Type B pancreatic cell (in vitro differentiated cells): ENCODE data around the gene BEND4. TPM values are rescaled to one million over a fixed set of nuclear protein-coding genes. Genes with fewer than 3 reads are reported as not detected.
"Not testable (repeated sequence)": the region's sequence is repeated elsewhere in the genome, so short reads cannot be mapped to it uniquely, and the experiment has no call there.

Source experiments
- DNase-seq: peaks from one replicate; pipeline ENCODE4 v3.0.0; 2021; ENCODE audit warnings: mixed read lengths; ENCODE audit not compliant: unreplicated experiment; ENCODE audit errors: extremely low spot score
- H3K27ac Mint-ChIP-seq: 2 replicates; pipeline ENCODE4 v1.8.0; 2021; ENCODE audit warnings: mild to moderate bottlenecking, mixed read lengths
- H3K27me3 Mint-ChIP-seq: 2 replicates; pipeline ENCODE4 v1.8.0; 2021; ENCODE audit warnings: mixed read lengths
- H3K36me3 Mint-ChIP-seq: 2 replicates; pipeline ENCODE4 v1.8.0; 2021; ENCODE audit warnings: mixed read lengths
- H3K4me1 Mint-ChIP-seq: one replicate; pipeline ENCODE4 v1.8.0; 2021; ENCODE audit warnings: mixed read lengths; ENCODE audit not compliant: unreplicated experiment
- H3K4me3 Mint-ChIP-seq: 2 replicates; pipeline ENCODE4 v1.8.0; 2021; ENCODE audit warnings: mild to moderate bottlenecking, mixed read lengths
- H3K9me3 Mint-ChIP-seq: 2 replicates; pipeline ENCODE4 v1.8.0; 2021; ENCODE audit warnings: mixed read lengths
- long read RNA-seq: library from polyadenylated mRNA; unstranded; transcript quantifications from one replicate; pipeline ENCODE4 v2.0.0, GENCODE V29; 2020
- total RNA-seq: library from RNA; stranded (reverse); gene quantifications from 2 replicates; pipeline ENCODE4 v1.2.1, GENCODE V29; 2021; ENCODE audit warnings: low replicate concordance
- TF ChIP-seq, protein P1 (sequence below): fragments of 200-600 bp; sonication (generic); conservative IDR thresholded peaks from 2 replicates; pipeline ENCODE4 v1.5.0; 2021; ENCODE audit warnings: antibody characterized with exemption, mild to moderate bottlenecking

The BEND4 gene
- total RNA-seq = 0.14 and 0.31 TPM in 2 replicates
- long read RNA-seq = 0 reads

DNA sequence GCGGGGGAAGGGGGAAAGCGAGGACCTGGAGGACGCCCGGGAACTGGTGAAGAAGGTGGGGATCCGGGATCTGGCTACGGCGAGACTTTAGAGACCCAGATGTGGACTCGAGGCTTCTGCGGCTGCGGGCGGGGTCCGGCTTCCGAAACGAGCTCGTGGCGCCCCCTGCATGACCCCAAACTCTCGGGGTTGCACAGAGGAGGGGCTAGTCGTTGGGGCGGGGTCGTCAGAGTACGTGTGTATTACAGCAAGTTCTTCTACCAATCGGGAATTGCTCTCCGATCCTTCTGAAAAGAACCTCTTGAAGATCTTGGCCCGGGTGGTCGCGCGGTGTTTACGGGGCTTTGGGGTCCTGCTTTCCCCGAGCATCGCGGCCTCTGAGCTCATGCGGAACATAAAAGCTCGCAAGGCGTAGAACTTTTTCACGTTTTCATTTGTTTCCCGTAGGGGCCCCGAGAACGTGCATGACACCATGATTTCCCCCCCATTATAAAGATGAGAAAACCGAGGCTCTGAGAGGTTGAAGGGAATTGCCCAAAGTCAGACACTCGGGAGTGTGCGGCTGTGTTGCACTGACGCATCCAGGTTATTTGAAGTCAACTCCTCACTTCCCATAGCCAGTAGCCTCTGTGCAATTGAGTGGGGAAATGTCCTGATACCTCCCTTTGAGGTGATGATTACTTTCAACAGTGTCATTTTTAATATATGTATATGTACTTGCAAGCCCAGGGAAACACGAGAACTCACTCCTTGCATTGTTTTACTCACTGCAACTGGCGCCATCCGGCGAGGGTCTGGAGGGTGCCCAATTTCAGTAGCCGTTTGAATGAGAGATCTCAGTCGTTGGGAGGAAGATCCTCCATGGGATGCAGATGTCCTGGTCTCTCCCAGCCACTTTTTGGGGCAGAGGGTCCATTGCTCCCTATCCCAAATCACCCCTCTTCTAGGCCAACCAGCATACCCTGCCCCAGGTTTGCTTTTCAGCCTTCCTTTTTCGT lies at the start of gene BEND4:
Gene BEND4 (minus strand): TSS at position 149 of the 998 bp plus-strand sequence. CDS start 512 bp downstream, outside the sequence.
- peaks cover 84% of the 10 kb centered on the region for H3K27me3 Mint-ChIP-seq
- TF ChIP-seq, protein P1, sequence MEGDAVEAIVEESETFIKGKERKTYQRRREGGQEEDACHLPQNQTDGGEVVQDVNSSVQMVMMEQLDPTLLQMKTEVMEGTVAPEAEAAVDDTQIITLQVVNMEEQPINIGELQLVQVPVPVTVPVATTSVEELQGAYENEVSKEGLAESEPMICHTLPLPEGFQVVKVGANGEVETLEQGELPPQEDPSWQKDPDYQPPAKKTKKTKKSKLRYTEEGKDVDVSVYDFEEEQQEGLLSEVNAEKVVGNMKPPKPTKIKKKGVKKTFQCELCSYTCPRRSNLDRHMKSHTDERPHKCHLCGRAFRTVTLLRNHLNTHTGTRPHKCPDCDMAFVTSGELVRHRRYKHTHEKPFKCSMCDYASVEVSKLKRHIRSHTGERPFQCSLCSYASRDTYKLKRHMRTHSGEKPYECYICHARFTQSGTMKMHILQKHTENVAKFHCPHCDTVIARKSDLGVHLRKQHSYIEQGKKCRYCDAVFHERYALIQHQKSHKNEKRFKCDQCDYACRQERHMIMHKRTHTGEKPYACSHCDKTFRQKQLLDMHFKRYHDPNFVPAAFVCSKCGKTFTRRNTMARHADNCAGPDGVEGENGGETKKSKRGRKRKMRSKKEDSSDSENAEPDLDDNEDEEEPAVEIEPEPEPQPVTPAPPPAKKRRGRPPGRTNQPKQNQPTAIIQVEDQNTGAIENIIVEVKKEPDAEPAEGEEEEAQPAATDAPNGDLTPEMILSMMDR = no peak
- H3K27ac Mint-ChIP-seq = no peak within 1 kb of the TSS
- H3K4me1 Mint-ChIP-seq = no peaks in the 10 kb centered on the region
- peak within 1 kb of the TSS; percentile 86 for H3K4me3 Mint-ChIP-seq
- no peaks in the 10 kb centered on the region for H3K9me3 Mint-ChIP-seq
- no peak for DNase-seq
- H3K36me3 Mint-ChIP-seq = no peaks in the 10 kb centered on the region

DNA sequence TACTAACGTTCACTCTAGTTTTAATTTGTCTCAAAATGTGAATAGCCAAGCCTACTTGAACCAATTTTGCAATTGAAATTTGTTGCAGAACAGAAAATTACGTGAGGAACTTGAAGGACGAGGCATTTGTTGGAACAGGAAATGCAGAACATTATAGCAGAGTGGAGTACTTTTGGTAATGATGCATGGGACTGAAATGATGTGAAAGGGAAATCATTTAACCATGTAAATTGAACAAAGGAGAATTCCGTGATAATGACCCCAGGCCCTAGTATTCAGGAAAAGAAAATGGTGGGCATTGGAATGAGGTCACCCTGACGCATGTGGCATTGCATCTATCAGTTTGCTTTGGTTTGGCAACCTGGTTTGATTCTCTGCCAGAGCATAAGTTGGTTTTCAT lies 44.9 kb upstream of the BEND4 start:
- Mint-ChIP-seq H3K27ac (no peak overlapping the region), H3K27me3 (no peaks in the 10 kb centered on the region), H3K4me3 (no peak overlapping the region), H3K4me1 (no peaks in the 10 kb centered on the region), H3K9me3 (no peaks in the 10 kb centered on the region), H3K36me3 (no peaks in the 10 kb centered on the region)
- TF ChIP-seq, protein P1 = no peak
- no peak for DNase-seq

DNA sequence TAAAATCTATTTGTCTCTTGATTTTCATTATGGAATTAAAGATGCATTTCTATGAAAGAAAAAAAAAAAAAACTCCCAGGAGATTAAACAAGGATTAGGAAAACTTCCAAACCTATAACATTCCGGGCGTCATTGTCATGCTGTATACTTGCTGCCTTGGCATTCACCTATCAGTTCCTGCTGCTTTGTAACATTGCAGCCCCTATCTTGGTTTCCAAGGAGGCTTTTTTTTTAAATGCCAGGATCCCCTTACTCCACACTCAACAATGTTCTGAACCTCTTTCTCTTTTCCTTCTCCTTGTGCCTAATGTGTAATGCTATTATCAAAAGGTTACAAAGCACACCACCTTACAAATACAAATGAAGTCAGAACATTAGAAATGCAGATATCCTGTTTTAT lies 20.5 kb upstream of the BEND4 start:
- H3K4me1 Mint-ChIP-seq = no peaks in the 10 kb centered on the region
- H3K36me3 Mint-ChIP-seq = no peaks in the 10 kb centered on the region
- peaks cover 4% of the 10 kb centered on the region for H3K9me3 Mint-ChIP-seq
- H3K27me3 Mint-ChIP-seq = peaks cover 6% of the 10 kb centered on the region
- DNase-seq = no peak
- no peak overlapping the region for H3K27ac Mint-ChIP-seq
- H3K4me3 Mint-ChIP-seq = no peak overlapping the region
- TF ChIP-seq, protein P1 = no peak

DNA sequence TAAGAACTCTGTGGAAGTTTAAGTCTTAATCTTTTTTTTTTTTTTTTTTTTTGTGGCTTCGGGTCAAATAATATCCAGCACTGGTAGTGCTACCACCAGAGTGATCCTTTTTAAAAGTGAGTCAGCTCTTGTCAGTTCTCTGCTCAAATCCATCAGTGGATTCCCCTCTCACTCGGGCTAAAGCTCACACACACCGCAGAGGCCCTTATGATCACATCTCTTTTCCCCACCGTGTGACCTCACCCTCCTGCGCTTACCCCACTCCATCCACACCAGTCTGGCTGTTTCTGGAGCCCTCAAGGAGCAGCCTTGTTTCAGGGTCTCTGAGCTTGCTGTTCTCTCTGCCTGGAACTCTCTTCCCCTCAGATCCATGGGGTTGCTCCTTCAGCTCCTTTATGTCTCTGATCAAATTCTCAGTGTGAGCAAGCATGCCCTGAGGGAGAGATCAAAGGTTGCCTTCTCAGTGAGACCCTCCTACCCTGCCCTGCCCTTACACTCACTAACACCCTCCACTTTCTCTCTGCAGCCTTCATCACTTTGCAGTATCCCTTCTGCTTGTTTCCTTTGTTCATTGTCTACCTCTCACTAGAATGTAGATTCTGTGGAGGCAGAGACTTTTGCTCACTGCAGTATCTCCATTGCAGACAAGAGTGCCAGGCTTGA lies 19.8 kb upstream of the BEND4 start:
- H3K27me3 Mint-ChIP-seq = peaks cover 6% of the 10 kb centered on the region
- H3K36me3 Mint-ChIP-seq = no peaks in the 10 kb centered on the region
- no peak for DNase-seq
- H3K27ac Mint-ChIP-seq = no peak overlapping the region
- peaks cover 4% of the 10 kb centered on the region for H3K9me3 Mint-ChIP-seq
- H3K4me3 Mint-ChIP-seq = no peak overlapping the region
- TF ChIP-seq, protein P1 = no peak
- H3K4me1 Mint-ChIP-seq = no peaks in the 10 kb centered on the region

DNA sequence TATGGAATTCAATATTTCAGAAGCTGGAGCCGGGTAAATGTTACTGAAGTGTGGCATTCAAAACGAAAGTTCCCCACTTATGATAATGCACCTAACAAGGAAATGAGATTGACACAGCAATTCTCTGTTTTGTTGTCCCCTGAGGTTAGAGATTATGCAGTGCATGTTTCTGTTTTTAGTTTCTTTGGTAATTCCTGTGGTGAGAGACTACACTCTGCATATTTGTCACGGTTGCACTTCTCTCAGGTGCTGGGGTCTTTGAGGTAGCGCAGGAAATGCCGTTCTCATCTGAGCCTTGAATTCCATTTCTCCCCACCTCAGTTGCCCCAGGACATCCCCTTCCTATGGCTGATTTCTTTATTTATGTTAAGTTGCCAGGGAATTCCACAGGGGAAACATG lies 15.3 kb upstream of the BEND4 start:
- H3K36me3 Mint-ChIP-seq = no peaks in the 10 kb centered on the region

DNA sequence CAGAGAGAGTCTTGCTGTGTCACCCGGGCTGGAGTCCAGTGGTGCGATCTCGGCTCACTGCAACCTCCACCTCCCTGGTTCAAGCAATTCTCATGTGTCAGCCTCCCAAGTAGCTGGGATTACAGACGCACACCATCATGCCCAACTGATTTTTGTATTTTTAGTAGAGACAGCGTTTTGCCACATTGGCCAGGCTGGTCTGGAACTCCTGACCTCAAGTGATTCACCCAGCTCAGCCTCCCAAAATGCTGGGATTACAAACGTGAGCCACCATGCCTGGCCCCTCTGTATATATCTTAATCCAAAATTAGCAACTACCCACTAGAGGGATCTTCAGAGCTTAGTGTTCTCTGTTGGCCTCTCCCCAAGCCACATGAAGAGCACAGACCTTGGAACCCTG lies 13.7 kb upstream of the BEND4 start:
- not testable (repeated sequence) for H3K36me3 Mint-ChIP-seq, H3K4me3 Mint-ChIP-seq, H3K27ac Mint-ChIP-seq, H3K4me1 Mint-ChIP-seq, H3K27me3 Mint-ChIP-seq, H3K9me3 Mint-ChIP-seq, DNase-seq

More for the DNA sequence above, 15.3 kb upstream of the BEND4 start:
- Mint-ChIP-seq H3K4me1 (no peaks in the 10 kb centered on the region), H3K4me3 (no peak overlapping the region), H3K27ac (no peak overlapping the region), H3K27me3 (peaks cover 6% of the 10 kb centered on the region), H3K9me3 (peaks cover 9% of the 10 kb centered on the region)
- TF ChIP-seq, protein P1 = no peak
- no peak for DNase-seq
